HG02885 (cell line): ENCODE data around the gene GAMT.
"Not testable (repeated sequence)": the region's sequence is repeated elsewhere in the genome, so short reads cannot be mapped to it uniquely, and the experiment has no call there.

Experiments used
- ATAC-seq: cut with Tn5 transposase; IDR thresholded peaks from one replicate; pipeline ENCODE4 v1.9.1; 2021; ENCODE audit warnings: mild to moderate bottlenecking; ENCODE audit not compliant: unreplicated experiment, poor library complexity

GAMT gene

GRCh38 chr19:1401138-1401888, at the start of gene GAMT:
Gene GAMT, minus strand, starts transcription at chr19:1401542. Its CDS starts 66 bp downstream, at chr19:1401476.
- no peak for ATAC-seq

GRCh38 chr19:1449467-1450442, 48.4 kb upstream of the GAMT start, which contains the start of gene APC2:
Gene APC2, plus strand, starts transcription at chr19:1450121. Its CDS starts 2,881 bp downstream, at chr19:1453002.
- ATAC-seq = no peak

GRCh38 chr19:1447944-1448343, 46.6 kb upstream of the GAMT start:
- ATAC-seq = no peak

GRCh38 chr19:1447504-1447903, 46.2 kb upstream of the GAMT start:
- no peak for ATAC-seq

GRCh38 chr19:1446713-1447481, 45.6 kb upstream of the GAMT start:
- ATAC-seq = no peak

GRCh38 chr19:1445932-1446712, 44.8 kb upstream of the GAMT start:
- no peak for ATAC-seq

- peak; percentile 73 for ATAC-seq
These were observed 44.0 kb upstream of the GAMT start for GRCh38 chr19:1445185-1445931.

GRCh38 chr19:1441677-1442438, 40.5 kb upstream of the GAMT start:
- no peak for ATAC-seq

GRCh38 chr19:1441022-1441426, 39.7 kb upstream of the GAMT start:
- no peak for ATAC-seq

- no peak for ATAC-seq
These were observed 39.1 kb upstream of the GAMT start for GRCh38 chr19:1440418-1440801.

GRCh38 chr19:1439525-1440417, 38.4 kb upstream of the GAMT start:
- ATAC-seq = not testable (repeated sequence)

- ATAC-seq = no peak
These were observed 37.6 kb upstream of the GAMT start for GRCh38 chr19:1438933-1439354.

- ATAC-seq = peak; percentile 83
These were observed 36.9 kb upstream of the GAMT start, which contains the start of gene RPS15 for GRCh38 chr19:1438035-1438932. Gene RPS15, plus strand, starts transcription at chr19:1438396. Its CDS starts 30 bp downstream, at chr19:1438426.

GRCh38 chr19:1437609-1438008, 36.3 kb upstream of the GAMT start:
- ATAC-seq = no peak

- ATAC-seq = no peak
These were observed 34.1 kb upstream of the GAMT start for GRCh38 chr19:1435378-1435989.

GRCh38 chr19:1434577-1435060, 33.3 kb upstream of the GAMT start:
- no peak for ATAC-seq
